Medulla oblongata (tissue), 1 donor: ENCODE results near the gene FPGS.
A peak's percentile ranks its signal among the peaks of the same experiment; 100 is the strongest.

Source experiments
- DNase-seq: peaks from one replicate; pipeline ENCODE4 v3.0.0-alpha.2; 2015; ENCODE audit errors: extremely low spot score

Gene FPGS

DNA sequence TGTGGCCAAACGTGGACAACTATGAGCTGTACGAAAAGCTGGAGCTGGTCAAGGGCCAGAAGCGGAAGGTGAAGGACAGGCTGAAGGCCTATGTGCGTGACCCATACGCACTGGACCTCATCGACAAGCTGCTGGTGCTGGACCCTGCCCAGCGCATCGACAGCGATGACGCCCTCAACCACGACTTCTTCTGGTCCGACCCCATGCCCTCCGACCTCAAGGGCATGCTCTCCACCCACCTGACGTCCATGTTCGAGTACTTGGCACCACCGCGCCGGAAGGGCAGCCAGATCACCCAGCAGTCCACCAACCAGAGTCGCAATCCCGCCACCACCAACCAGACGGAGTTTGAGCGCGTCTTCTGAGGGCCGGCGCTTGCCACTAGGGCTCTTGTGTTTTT is 13.5 kb upstream of the FPGS start:
- DNase-seq, result no peak

DNA sequence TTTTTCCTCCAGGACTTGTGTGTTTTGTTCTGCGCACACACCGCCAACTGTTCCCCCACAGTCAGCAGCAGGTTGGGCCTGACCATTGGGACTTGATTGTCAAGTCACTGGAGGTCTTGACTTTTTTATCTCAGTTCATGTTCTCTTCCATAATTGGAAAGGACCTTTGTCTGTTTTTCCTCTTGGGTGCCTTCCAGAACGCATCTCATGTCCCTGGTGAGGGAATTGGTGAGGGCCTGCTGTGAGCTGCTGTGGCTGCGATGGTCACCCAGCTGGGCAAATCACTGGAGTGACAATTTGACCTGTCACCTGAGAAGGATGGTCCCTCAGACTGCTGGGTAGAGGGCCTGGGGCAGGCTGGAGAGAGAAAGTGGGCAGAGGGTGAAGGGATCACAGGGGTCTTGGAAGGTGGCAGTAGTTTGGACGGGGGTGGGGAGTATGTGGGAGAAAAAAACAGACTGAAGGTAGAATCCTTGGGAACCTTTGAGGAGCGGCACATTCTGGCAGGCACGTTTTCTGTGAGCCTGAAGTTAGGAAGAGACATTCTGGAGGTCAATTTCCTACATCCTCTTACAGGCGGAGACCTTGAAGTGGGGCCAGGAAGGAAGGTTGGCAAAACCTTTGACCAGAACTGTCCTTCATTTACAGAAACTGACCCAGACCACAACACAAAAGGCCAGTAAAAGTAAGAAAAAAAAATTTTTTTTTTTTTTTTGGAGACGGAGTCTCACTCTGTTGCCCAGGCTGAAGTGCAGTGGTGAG is 12.4 kb upstream of the FPGS start:
- no peak for DNase-seq

DNA sequence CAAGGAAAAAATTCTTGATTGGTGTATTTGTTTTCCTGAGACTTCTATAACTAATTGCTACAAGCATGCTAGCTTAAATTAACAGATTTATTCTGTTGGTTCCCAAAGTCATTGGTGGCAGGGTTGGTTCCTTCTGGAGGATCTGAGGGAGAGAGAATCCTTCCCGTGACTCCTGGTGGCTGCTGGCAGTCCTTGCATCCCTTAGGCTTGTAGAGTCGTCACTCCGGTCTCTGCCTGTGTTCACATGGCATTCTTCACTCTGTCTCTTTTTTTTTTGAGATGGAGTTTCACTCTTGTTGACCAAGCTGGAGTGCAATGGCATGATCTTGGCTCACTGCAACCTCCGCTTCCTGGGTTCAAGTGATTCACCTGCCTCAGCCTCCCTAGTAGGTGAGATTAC is 11.6 kb upstream of the FPGS start:
- no peak for DNase-seq

DNA sequence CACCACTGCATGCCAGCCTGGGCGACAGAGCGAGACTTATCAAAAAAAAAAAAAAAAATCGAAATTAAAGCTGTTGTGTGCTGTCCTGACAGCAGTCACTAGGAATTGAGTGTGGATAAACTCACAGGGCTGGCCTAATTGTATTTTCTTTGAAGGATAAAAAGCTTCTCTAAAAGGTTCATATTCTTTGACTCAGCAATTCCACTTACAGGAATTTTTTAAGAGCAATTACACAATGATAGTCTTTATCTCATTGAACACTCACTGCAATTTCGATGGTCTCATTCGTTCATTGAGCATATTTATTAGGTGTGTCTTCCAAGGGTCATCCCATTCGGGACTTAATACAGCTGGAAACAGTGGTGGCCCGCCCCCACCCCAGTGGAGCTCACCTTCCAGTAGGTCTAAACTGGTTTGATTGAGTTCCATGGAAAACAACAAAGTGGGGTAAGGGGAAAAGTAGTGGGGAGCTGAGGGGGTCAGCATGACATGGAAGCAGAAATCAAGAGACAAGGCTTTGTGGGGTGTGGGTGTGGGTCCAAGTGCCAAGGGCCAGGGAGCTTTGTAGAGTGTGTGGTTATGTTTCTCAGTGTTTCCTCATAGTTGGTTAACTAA is 10.2 kb upstream of the FPGS start:
- no peak for DNase-seq

DNA sequence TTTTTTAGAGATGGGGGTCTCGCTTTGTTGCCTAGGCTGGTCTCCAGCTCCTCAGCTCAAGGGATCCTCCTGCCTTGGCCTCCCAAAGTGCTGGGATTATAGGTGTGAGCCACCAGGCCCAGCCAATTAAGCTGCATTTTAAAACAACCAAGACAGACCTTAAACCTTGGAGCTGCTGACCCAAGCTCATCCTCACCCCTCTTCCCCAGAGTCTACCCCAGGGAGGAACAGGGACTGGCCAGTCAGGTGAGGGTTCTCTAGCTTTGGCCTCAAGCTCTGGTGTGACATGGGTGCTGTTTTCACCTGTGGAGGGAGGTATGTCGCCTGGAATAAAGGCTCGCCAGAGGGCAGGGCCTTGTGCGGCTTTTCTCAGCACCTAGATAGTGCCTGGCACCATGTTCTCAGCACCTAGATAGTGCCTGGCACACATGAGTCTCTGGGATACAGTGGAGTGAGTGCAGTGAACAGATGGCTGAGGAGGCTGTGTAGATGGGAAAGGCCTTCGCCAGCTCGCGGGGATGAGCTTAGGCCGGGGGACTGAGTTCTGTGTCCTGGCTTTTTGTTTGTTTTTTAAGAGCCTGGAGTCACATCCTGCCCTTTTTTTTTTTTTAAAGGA is 9.5 kb upstream of the FPGS start:
- DNase-seq, result no peak

DNA sequence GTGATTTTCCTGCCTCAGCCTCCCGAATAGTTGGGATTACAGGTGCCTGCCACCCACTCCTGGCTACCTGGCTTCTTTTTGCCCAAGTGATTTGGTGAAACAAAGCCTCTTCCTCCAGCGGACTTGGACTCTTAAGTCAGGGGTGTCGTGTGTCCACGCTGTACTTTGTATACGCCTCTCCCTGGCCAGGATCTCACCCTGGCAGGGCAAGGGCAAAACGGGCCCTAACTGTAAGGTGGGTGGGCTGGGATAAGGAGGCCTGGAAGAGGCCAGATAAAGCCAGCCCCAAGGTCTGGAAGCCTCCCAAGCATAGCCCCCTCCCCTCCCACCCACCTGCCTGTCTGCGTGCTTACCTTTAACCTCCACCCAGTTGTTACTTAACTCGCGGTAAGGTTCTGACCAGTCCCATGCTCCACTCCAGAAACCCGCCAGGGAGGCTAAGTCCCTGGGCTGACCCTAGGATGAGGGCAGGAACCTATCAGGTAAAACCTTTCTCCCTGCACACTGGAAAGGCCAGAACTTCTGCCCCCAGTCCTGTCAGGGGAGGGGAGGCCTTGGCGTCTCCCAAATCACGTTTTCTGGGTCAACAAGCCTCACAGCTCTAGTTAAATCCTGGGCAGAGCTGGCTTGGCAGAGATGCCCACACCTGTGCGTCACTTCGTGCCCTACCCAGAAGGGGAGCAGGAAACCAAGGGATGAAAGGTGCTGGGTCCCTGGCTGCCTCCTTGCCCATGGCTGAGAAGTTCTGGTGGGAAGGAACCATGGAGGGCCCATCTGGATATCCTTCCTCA is 8.5 kb upstream of the FPGS start:
- DNase-seq, result no peak

DNA sequence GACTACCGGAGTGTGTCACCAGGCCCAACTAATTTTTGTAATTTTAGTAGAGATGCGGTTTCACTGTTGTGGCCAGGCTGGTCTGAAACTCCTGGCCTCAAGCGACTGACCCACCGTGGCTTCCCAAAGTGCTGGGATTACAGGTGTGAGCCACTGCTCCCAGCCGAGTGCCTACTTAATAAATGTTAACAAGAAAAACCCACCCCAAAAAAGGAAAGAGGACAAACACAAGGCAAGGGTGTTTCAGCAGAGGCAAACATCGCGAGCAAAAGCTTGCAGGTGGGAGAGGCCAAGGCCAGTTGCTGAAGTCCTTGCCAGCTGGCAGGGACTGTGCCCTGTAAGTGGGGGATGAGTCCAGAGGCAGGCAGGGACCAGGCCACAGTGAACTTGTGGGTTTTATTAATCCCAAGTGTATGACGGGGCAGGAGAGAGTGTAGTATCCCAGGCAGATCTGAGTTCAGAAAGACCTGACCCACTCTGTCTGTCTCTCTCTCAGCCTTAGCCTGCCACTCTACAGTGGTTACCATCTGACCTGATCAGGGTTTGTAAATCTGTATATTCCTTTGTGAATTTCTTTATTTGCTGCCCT is 6.4 kb upstream of the FPGS start:
- DNase-seq, result no peak

DNA sequence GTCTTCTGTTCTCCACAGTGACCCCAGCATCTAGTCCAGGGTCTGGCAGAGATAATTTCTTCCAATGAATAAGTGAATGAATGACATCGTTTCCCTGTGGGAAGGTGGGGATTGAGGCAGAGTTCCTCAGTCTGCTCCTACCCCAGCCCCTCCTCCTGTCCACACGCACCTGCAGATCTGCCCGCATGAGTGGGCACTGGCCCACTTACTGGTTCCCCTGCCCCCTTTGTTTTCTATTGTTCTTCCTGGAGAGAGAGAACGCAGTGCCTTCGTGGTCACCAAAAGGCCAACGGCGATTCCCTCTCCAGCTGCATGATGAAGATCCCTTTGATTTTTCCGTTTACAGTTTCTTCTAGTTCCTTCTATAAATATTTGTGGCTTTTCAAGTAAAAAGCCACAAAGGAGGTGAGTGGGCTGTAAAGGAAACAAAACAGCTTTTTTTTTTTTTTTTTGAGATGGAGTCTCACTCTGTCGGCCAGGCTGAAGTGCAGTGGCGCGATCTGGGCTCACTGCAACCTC is 5.8 kb upstream of the FPGS start:
- DNase-seq, result no peak

DNA sequence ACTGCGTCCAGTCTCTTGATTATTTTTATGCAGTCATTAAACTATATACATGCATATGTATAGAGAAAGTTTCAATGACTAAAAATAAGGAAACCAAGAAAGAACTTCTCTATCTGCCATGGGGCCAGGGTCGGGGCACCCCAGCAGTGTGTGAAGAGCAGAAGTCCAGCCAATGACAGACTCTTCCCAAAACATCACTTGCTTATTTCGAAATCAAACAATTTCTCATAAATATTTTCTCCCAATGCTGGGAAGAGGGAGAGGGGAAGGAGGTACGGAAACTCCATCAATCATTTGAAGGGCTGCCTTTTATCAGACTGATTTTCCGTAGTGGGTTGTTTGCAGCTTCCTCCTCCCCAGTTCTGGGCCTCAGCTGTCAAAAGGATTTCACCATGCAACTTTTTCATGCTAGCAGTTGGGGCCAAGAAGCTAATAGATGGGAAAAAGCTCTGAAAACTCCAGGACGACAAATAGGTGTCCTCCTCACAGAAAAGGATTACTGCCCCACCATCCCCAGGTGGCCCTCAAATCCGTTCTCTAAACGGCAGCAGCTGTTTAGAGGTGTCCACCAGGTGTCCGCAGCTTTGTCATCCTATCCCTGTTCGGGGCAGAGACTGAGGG is 617 bp upstream of the FPGS start:
- DNase-seq, result peak; percentile 40

DNA sequence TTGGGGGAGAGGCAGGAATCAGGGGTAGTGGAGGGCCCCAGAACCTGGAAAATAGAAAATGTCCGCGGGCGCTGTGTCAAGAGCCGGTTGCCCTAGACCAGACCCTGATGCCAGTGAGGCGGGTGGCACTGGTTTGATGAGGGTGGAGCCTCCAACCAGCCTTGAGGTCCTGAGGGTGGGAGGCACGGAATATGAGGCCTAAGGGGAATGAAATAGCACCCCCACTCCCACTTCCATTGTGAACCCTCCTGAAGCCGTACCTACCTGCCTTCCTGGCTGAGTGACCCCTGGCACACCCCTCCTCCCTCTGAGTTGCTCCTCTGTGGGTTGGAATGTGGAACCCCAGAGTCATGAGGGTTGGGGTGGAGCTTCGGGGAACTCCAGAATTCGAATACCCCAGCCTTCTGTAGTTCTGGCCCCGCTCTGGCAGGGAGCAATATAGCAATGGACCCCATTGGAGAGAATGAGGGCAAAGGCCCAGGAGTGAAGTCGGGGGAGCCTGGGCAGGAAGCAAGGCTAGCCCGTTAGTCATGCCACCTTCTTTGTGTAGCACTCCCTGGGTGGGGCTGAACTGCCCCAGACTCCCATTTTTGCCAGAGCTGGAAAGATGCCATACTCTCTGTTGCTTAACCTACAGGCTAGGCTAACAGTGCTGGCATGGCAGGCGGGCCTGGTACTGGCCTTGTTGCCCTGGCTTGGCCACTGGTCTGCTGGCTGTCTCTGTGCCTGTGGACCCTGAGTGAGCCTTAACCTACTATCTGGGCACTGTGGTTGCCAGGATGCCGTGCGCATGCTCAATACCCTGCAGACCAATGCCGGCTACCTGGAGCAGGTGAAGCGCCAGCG is 1.0 kb downstream of the FPGS start:
- DNase-seq, result no peak

DNA sequence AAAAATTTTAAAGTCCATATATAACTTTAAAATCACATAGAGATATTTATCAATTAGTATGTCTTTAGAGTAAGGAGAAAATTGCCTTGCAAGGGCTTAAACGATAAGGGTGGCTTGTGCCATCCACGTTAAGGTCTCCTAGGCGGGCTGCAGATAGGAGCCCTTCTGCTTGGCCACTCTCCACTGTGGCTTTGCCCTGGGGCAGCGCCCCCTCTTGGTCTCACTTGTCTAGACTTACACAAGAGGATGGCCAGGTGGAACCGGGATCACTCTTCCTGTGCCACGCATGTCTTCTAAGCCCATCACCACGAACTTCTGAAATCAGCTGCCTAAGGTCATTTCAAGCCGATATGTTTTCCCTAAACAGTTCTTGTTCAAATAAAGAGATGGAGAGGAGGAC is 2.9 kb downstream of the FPGS start:
- no peak for DNase-seq

DNA sequence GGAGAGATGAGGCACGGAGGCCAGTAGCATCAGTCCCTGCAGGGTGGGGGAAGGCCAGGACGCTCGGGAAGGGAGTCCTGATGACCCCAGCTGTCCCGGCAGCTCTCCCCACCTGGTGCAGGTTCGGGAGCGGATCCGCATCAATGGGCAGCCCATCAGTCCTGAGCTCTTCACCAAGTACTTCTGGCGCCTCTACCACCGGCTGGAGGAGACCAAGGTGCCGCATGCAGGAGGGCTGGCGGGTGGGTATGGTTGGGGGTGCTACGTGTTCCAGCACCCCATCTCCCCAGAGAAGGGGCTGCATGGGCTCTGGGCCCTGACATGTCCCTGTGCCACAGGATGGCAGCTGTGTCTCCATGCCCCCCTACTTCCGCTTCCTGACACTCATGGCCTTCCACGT is 4.2 kb downstream of the FPGS start:
- no peak for DNase-seq

DNA sequence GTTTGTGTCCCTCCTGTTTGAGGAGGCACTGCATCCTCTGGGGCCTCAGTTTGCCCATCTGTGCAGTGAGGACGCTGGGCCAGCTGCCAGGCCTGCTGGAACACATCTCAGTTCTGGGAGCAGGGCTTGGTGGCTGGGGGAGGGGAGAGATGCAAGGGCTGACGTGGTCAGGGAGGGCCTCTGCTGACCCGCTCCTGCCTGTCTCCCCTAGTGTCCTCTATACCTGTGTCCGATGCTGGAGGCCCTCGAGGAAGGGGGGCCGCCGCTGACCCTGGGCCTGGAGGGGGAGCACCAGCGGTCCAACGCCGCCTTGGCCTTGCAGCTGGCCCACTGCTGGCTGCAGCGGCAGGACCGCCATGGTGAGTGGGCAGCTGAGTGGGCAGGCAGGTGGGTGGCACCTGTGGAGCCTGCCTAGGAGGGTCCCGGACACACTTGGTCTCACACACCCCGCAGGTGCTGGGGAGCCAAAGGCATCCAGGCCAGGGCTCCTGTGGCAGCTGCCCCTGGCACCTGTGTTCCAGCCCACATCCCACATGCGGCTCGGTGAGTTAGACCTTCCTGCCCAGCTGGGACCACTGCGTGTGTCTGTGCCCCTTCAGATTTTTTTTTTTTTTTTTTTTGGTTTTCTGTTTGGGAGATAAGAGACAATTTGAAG is 5.8 kb downstream of the FPGS start:
- DNase-seq, result no peak

DNA sequence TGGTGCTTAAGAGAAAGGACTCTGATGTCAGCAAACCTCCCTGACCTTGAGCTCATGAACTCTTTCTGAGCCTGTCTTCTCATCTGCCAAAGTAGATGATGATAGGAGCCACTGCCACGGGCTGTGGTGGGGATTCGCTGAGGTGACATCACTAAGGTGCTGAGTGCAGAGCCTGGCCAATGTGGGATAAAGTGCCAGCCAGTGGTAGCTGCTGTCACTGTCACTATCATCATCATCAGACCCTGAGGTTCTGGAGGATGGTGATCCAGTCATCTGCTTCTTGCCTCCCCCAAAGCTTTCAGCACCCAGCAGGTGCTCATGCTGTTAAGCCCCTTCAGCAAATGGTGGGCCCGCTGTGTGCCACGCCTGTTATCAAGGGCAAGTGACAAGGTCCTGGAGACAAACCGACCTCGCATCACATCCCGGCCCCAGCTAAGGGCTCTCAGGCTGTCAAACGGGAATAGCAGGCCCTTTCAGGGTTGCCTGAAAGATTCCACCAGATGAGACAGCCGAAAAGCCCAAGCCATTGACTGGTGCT is 6.4 kb downstream of the FPGS start:
- no peak for DNase-seq

DNA sequence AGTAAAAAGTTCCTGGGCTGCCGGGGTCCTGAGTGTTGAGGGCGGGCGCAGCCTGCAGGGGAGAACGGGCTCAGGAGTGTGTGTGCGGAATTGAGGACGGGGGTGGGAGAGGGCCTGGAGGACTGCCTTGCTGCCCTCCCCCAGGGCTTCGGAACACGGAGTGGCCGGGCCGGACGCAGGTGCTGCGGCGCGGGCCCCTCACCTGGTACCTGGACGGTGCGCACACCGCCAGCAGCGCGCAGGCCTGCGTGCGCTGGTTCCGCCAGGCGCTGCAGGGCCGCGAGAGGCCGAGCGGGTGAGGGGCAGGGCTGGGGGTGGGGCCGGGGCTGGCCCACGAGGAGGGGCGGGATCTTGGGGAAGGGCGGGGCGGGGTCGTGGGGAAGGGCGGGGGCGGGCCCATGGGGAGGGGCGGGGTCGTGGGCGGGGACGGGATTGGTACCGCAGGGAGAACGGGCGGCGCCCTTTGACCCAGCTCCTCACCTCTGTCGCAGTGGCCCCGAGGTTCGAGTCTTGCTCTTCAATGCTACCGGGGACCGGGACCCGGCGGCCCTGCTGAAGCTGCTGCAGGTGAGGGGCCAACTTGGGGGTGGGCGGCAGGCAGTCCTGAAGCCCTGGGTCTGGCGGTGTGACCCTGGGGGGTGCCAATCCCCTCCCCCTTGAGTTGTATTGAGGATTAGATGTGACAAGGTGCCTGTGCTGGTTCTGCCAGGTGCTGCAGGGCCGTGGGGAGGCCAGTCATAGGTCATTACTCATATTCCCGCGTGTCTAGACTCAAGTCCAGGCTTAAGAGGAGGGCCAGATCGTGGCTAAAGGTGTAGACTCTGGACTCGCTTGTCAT is 7.1 kb downstream of the FPGS start:
- DNase-seq, result no peak

DNA sequence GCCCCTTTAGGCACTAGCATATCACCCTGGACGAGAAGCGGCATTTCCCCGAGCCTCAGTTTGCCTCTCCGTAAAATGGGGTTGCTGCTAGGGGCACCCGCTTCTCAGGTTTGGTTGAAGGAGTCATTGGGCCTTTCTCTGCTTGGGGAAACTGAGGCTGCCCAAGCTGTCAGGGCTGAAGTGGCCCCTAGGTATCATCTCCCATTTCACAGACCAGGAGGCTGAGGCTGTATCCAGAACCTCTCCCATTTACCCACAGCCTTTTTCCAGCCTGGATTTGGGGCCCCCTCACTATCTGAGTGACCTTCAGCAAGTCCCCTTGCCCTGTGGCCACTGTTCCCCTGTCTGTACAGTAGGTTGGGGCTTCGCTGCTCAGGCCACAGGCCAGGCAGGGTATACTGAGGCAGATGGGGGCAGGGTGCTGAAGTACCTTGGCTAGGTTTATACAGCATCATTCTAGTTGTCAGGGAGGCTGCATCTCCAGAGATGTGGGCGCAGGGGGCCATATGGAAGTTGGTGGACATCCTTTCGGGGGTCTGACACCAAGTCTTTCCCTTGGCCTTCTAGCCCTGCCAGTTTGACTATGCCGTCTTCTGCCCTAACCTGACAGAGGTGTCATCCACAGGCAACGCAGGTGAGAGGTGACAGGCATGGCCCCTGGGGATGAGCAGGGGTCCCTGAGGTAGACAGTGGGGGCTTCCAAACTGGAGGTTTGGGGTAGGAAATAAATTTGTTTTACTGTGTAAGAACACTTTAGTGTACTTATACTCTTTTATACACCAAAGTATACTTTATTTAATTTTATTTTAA is 7.9 kb downstream of the FPGS start:
- no peak for DNase-seq

DNA sequence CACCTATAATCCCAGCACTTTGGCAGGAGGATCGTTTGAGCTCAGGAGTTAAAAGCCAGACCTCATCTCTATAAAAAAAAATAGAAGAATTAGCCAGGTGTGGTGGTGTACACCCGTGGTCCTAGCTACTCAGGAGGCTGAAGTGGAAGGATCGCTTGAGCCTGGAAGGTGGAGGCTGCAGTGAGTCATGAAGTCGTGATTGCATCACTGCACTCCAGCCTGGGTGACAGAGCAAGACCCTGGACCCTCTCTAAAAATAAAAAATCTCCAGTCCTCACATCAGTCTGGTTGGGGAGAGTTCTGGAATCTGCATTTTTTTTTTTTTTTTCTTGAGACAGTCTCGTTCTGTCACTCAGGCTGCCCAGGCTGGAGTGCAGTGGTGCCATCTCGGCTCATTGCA is 9.3 kb downstream of the FPGS start:
- no peak for DNase-seq
